HAP-1 (cell line): Measurements from ENCODE around the gene CLDN7.

Experiments used
- DNase-seq, 2 experiments: peaks; one replicate each; pipeline ENCODE4 v3.0.0-alpha.2; 2016 to 2020; ENCODE audit warnings: low spot score in 2 of 2
- H3K27me3 ChIP-seq: fragments of 250-450 bp; sonication (Bioruptor Pico); 2 replicates; pipeline ENCODE4 v1.5.1; 2020; ENCODE audit warnings: low read depth, mild to moderate bottlenecking, moderate library complexity
- H3K36me3 ChIP-seq: fragments of 250-450 bp; sonication (Bioruptor Pico); replicated peaks from 2 replicates; pipeline ENCODE4 v1.5.1; 2020; ENCODE audit warnings: mild to moderate bottlenecking
- H3K4me1 ChIP-seq: fragments of 250-450 bp; sonication (Bioruptor Pico); 2 replicates; pipeline ENCODE4 v1.5.1; 2020; ENCODE audit warnings: mild to moderate bottlenecking
- H3K4me3 ChIP-seq: fragments of 250-450 bp; sonication (Bioruptor Pico); 2 replicates; pipeline ENCODE4 v1.5.1; 2020; ENCODE audit warnings: mild to moderate bottlenecking, moderate library complexity
- H3K9me3 ChIP-seq: fragments of 250-450 bp; sonication (Bioruptor Pico); 2 replicates; pipeline ENCODE4 v1.5.1; 2020; ENCODE audit warnings: mild to moderate bottlenecking, moderate library complexity
- in situ Hi-C: fragments of 300-500 bp; cut with MboI; formaldehyde crosslinking; loops from 3 replicates; pipeline ENCODE4 v1.14.3; 2020; ENCODE audit warnings: low sequenced_read_pairs, inconsistent platforms, mixed read lengths

The CLDN7 gene, protein sequence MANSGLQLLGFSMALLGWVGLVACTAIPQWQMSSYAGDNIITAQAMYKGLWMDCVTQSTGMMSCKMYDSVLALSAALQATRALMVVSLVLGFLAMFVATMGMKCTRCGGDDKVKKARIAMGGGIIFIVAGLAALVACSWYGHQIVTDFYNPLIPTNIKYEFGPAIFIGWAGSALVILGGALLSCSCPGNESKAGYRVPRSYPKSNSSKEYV

DNA sequence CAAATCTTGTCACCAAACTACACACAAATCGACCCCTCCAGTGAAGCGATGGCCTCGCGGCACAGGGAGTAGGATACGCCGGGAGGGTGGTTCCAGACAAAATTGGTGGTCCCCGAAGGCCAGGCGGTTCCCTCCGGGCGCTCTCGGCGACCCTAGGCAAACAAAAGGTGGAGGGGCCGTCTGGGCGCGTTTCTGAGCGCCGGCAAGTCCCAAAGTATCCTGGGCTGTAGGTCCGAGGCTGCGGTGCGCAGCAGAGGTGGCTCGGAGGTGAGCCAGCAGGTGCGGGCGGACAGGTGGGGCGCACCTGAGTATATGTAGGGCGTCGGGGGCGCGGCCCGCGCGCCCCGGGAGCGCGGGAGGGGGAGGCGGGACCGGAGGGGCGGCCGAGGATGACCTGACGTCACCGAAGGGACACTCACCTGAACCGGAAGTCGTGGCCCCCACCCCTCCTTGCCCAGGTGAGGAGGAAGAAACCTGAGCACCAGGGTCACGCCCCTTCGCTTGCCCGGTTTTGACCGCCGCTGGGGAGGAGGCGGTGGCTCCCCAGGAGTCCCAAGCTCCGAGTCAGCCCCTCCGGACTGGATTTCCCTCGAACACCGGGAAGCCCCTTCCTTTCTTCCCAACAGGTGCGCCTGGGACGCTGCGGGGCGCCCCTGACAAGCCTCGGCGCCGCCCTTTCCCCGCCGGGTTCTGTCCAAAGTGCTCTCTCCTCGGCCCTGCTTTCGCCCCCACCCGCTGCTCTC is at the start of gene CLDN7:
Gene CLDN7 (minus strand): TSS at position 287 of the 743 bp plus-strand sequence. CDS start 435 bp downstream, outside the sequence.
- Histone ChIP-seq H3K27me3 (no peaks in the 10 kb centered on the region), H3K9me3 (no peaks in the 10 kb centered on the region), H3K4me1 (peaks cover 29% of the 10 kb centered on the region), H3K4me3 (no peak within 1 kb of the TSS), H3K36me3 (peaks cover 28% of the 10 kb centered on the region)
- DNase-seq, result no peak
- in situ Hi-C loops, result no loop called here

DNA sequence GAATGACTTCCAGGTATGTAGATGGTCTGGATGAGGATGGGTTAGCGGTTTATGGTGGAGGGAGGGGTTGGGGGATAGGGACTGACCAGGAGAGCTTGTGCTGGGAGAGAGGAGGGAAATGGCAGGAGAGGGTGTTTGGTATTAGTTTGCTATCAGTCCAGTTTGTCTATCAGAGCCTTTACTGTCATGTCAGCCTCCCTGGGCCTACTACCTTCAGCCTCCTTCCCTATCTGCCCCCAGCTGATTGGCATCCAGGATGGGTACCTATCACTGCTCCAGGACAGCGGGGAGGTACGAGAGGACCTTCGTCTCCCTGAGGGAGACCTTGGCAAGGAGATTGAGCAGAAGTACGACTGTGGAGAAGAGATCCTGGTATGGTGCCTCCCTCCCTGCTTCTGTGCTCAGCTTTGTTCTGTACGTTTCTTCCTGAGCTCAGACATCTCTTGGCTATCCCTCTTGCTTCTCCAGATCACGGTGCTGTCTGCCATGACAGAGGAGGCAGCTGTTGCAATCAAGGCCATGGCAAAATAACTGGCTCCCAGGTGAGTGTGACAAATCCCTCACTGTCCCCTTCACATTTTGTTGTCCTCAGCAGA is 48.9 kb upstream of the CLDN7 start:
- Histone ChIP-seq H3K4me1 (peaks cover 12% of the 10 kb centered on the region), H3K27me3 (no peaks in the 10 kb centered on the region), H3K4me3 (no peak overlapping the region), H3K9me3 (no peaks in the 10 kb centered on the region), H3K36me3 (peaks cover 75% of the 10 kb centered on the region)
- in situ Hi-C loops, result no loop called here
- no peak for DNase-seq

DNA sequence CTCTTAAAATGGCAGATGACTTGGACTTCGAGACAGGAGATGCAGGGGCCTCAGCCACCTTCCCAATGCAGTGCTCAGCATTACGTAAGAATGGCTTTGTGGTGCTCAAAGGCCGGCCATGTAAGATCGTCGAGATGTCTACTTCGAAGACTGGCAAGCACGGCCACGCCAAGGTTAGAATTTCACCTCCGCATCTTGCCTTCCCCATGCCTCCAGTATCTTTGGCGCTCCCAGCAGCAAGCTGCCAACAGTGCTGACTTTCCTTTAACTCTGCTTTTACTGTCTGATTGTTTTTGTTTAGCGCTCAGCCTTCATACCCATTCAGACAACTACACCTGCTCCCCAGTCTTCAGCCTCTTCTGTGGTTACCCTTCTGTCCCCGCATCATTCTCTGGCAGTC is 47.4 kb upstream of the CLDN7 start:
- Histone ChIP-seq H3K4me1 (peaks cover 7% of the 10 kb centered on the region), H3K4me3 (peak overlapping the region; percentile 90), H3K36me3 (peaks cover 65% of the 10 kb centered on the region)

DNA sequence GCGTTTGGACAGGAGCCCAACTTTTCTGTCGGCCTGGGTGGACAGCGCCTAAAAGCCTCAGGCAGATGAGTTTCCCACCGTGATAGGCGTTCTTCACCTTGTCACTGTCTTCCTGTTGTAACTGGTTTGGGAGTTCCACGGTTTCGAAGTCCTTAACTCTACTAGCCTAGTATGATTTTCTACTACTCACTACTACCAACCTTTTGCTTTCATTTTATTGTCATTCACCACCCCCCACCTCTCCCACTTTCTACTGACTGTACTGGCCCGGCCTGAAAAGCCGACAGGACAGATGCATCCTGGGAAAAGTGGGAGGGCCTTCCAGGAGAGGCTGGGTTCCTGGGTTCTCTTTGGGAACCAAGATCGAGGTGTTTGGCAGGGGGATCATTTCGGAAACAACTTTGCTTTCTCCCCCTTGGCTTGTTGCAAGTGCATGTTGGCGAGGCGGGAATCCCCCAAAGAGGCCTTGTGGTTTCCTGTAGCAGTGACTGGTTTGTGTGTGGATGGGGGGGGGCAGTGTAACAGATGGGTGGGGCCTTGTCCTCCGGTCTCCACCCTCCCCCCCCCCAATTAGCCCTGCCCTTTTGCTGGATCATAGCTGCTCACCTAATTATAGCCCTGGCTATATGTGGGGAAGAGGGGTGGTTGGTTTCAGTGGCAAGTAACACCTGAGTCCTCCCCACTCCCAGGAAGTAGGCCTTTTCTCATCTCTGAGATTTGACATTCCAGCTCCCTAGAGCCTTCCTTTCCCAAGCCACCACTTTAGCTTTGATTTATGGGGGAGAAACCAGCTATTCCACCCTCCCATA is 46.6 kb upstream of the CLDN7 start:
- no peaks in the 10 kb centered on the region for H3K9me3 ChIP-seq
- H3K36me3 ChIP-seq, result peaks cover 59% of the 10 kb centered on the region
- H3K4me3 ChIP-seq, result peak overlapping the region; percentile 90
- peak; percentile 83 to 90 for DNase-seq
- no peaks in the 10 kb centered on the region for H3K27me3 ChIP-seq
- in situ Hi-C loops, result no loop called here
- H3K4me1 ChIP-seq, result peaks cover 3% of the 10 kb centered on the region

More for the DNA sequence above, 47.4 kb upstream of the CLDN7 start:
- DNase-seq, result no peak
- Histone ChIP-seq H3K27me3 (no peaks in the 10 kb centered on the region), H3K9me3 (no peaks in the 10 kb centered on the region)
- in situ Hi-C loops, result no loop called here

DNA sequence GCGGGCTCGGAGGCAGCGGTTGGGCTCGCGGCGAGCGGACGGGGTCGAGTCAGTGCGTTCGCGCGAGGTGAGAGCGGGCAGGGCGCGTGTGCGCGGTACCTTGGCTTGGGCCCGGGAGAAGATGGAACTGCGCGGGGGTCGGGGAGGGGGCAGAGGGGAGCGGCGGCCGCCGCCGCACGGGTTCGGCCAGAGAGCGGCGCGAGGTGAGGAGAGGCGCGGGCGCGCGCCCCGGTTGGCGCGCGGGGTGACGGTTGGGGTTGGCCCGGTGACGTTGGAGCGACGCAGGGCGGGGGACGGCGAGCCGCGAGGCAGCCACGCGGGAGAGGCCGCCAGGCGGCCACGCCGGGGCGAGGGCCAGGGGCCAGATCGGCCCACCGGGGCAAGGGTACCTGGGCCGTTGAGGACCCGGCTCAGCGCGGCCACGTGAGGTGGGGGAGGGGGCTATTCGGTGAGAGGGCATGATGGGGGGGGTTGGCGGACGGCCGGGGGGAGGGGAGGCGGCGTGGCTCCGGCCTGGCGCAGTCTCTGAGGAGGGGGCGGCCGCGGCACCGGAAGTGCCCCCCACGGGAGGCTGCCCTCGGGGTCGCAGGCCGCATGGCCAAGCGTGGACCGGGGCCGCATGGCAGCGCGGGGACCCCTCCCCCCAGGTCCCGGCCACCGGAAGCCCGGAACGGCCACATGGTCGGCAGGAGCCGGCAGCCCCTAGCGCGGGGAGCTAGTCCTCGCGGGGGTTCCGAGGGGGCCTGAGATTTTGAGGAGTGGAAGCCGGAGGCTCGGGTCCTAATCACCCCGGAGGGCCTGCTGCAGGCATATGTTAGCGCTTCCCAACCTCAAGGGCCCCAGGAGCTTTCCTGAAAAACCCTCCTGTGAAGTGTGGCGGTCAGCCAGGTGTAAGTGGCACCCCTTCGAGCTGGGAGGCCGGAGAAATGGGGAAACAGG is 45.7 kb upstream of the CLDN7 start:
- in situ Hi-C loops, result no loop called here
- DNase-seq, result peak in 1 of 2 experiments; percentile 70
- peak overlapping the region; percentile 90 for H3K4me3 ChIP-seq
- no peaks in the 10 kb centered on the region for H3K9me3 ChIP-seq
- peaks cover 3% of the 10 kb centered on the region for H3K4me1 ChIP-seq
- H3K36me3 ChIP-seq, result peaks cover 50% of the 10 kb centered on the region
- no peaks in the 10 kb centered on the region for H3K27me3 ChIP-seq

DNA sequence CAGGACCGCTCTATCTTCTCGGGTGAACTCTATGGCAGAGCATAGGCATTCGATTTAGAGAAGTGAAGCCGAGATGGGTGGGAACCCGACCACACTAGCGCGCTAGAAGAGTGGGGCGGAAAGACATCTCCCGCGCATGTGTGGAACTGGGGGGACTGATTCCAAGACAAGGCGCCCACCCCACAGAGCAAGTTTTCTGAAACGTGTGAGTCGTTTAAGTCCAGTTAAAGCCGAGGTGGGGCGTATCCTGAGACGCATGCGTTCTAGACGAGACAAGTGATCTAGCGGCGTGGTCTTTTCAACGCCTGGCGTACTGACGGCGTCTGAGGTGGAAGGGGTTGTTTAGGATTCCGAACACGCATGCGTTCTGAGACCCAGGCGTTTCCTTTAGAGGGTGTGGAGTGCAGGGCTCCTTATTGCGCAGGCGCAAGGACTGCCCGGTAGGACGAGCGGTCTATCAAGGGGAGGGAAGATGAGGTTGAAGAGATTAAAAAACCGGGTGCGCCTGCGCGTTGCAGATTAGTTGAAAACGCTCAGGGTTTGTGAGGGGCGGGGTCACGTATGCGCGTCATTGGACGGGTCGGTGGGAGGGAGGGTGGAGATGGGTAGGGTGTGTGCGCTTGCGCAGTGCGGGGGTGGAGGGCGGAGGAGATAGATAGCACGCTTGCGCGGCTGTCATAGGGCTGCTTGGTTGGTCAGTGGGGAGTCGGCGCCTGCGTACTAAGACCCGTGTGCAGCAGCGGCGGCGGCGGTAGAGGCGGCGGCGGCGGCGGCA is 44.8 kb upstream of the CLDN7 start, which contains the start of gene EIF5A:
Gene EIF5A (plus strand): TSS at position 718 of the 775 bp plus-strand sequence. CDS start 2,008 bp downstream, outside the sequence.
- H3K4me3 ChIP-seq, result peak within 1 kb of the TSS; percentile 90
- in situ Hi-C loops, result no loop called here

DNA sequence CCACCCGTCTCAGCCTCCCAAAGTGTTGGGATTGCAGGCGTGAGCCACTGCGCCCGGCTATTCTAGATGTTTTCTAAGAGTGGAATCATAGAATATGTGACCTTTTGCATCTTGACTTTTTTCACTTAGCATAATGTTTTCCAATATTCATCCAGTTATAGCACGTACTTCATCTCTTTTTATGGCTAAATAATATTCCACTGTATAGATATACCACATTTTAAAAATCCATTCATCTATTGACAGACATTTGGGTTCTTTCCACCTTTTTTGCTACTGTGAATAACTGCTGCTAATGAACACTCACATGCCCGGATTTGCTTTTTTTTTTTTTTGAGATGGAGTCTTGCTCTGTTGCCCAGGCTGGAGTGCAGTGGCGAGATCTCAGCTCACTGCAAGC is 41.9 kb upstream of the CLDN7 start:
- no peak for DNase-seq
- Histone ChIP-seq H3K27me3 (no peaks in the 10 kb centered on the region), H3K9me3 (no peaks in the 10 kb centered on the region), H3K4me3 (no peak overlapping the region), H3K36me3 (peaks cover 16% of the 10 kb centered on the region), H3K4me1 (no peaks in the 10 kb centered on the region; the same call in none of the 2 replicates)
- in situ Hi-C loops, result no loop called here

More for the DNA sequence above, 44.8 kb upstream of the CLDN7 start, which contains the start of gene EIF5A:
- no peaks in the 10 kb centered on the region for H3K9me3 ChIP-seq
- H3K4me1 ChIP-seq, result peaks cover 3% of the 10 kb centered on the region
- no peaks in the 10 kb centered on the region for H3K27me3 ChIP-seq
- DNase-seq, result peak; percentile 100
- peaks cover 42% of the 10 kb centered on the region for H3K36me3 ChIP-seq

DNA sequence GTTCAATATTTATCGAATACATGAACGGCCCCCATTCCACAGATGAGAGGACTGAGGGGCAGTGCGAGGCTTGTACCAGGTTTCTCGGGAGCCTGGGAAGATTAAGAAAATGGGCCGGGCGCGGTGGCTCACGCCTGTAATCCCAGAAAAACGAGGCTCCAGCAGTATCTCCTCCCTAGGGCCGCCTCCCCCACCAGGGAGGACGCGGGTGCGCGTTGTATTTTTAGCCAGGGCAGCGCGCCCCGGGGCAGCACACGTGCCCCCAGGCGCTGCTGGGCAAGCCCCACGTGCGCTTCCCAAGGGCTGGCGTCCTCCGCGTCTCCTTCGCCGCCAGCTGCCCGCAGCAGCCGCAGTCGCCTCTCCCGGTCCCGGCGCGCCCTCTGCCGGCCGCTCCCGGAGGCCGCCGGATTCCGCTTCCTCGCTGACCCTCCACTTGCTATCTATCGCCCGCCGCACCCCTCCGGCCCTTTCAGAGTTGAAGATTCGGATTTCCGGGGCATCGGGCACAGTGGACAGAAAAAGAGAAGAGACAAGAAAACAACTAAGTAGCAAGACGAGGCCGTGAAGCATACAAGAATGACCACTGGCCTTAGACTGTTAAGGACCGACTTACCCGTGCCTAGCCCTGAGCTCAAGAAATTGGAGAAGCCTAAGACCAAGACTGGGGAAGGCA is 34.0 kb upstream of the CLDN7 start:
- no peaks in the 10 kb centered on the region for H3K9me3 ChIP-seq
- H3K4me1 ChIP-seq, result peaks cover 14% of the 10 kb centered on the region
- H3K36me3 ChIP-seq, result no peaks in the 10 kb centered on the region
- H3K27me3 ChIP-seq, result peaks cover 6% of the 10 kb centered on the region
- DNase-seq, result peak; percentile 70 to 90
- H3K4me3 ChIP-seq, result no peak overlapping the region
- in situ Hi-C loops, result no loop called here

DNA sequence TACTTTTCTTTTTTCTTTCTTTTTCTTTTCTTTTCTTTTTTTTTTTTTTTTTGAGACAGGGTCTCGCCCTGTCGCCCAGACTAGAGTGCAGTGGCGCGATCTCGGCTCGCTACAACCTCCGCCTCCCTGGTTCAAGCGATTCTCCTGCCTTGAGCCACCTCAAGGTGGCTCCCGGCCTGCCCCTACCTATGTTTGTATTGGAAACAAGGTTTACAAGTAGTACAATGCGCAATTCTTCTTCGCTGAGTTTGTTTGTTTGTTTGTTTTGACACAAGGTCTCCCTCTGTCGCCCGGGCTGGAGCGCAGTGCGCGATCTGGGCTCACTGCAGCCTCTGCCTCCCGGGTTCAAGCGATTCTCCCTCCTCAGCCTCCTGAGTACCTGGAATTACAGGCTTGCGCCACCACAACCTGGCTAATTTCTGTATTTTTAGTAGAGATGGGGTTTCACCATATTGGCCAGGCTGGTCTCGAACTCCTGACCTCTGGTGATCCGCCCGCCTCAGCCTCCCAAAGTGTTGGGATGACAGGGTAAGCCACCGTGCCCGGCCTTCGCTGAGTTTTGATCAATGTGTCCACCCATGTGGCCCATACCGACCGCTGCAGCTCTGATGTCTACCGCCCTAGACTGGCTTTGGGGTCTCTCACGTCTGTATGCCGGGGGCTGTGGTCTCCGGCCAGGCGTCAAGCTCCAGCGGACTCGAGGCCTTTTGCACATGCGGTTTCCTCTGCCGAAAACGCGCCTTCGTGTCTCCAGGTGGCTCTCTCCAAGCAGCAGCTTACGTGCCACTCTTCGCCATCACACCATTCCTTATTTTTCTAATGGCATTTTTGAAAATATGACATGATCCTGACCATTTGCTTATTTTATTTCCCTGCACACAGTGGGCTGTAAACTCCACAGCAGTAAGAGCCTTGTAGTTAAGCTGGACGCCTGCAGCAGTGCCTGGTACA is 33.2 kb upstream of the CLDN7 start:
- in situ Hi-C loops, result no loop called here
- peaks cover 6% of the 10 kb centered on the region for H3K27me3 ChIP-seq
- no peak overlapping the region for H3K4me3 ChIP-seq

DNA sequence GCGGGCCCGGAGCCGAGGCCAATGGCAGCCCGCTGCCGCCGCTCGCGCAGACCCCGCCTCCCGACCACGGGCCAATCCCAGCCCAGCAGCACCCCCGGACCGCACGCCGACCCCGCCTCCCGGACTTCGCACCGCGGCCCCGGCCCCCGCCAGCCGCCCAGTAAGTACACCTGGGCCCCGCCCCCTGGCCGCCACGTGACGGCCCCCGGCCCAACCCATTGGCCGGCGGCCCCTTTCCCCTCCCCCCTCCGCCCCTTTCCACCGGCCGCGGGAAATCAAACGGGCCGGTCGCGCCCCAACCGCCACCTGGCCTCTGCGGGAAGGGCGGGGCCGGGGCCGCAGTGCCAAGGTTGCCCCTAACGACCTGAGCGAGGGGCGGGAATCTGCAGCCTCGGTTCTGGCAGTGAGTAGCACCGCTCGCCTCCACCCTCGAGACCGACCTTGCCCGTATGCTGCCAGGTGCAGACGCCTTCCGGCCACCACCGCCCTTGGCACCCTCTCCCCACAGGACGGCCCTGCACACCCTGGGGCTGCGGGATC is 32.4 kb upstream of the CLDN7 start, which contains the start of gene YBX2:
Gene YBX2 (minus strand): TSS at position 26 of the 540 bp plus-strand sequence. CDS start 139 bp downstream, outside the sequence.
- H3K4me1 ChIP-seq, result peaks cover 14% of the 10 kb centered on the region
- H3K9me3 ChIP-seq, result no peaks in the 10 kb centered on the region
- peak within 1 kb of the TSS; percentile 14 for H3K4me3 ChIP-seq
- in situ Hi-C loops, result no loop called here
- H3K27me3 ChIP-seq, result peaks cover 6% of the 10 kb centered on the region
- peak; percentile 84 to 95 for DNase-seq
- H3K36me3 ChIP-seq, result no peaks in the 10 kb centered on the region

More for the DNA sequence above, 33.2 kb upstream of the CLDN7 start:
- H3K36me3 ChIP-seq, result no peaks in the 10 kb centered on the region
- DNase-seq, result no peak
- H3K9me3 ChIP-seq, result no peaks in the 10 kb centered on the region
- H3K4me1 ChIP-seq, result peaks cover 14% of the 10 kb centered on the region
